ENCODE data around the gene SPANXN5.
"Not testable (repeated sequence)": the region's sequence is repeated elsewhere in the genome, so short reads cannot be mapped to it uniquely, and the experiment has no call there.

Gene SPANXN5

GRCh38 chrX:52797327-52797726 is at the start of gene SPANXN5:
SPANXN5 (minus strand) TSS chrX:52797427; CDS start chrX:52797348, 79 bp downstream.
- DNase-seq = not testable (repeated sequence)

GRCh38 chrX:52843619-52844018 is 46.4 kb upstream of the SPANXN5 start:
- DNase-seq = not testable (repeated sequence)

- DNase-seq = no peak
Observed at GRCh38 chrX:52839137-52839536, 41.9 kb upstream of the SPANXN5 start.

GRCh38 chrX:52830551-52830950 is 33.3 kb upstream of the SPANXN5 start:
- no peak for DNase-seq

- no peak for DNase-seq
Observed at GRCh38 chrX:52824608-52825007, 27.4 kb upstream of the SPANXN5 start.

GRCh38 chrX:52821079-52821760 is 24.0 kb upstream of the SPANXN5 start:
- no peak for DNase-seq

- no peak for DNase-seq
Observed at GRCh38 chrX:52819788-52820187, 22.6 kb upstream of the SPANXN5 start.

GRCh38 chrX:52811065-52811625 is 13.9 kb upstream of the SPANXN5 start, which contains the start of gene XAGE5:
XAGE5 (plus strand) TSS chrX:52811287; CDS start chrX:52812567, 1,280 bp downstream.
- DNase-seq = no peak

GRCh38 chrX:52804876-52805275 is 7.6 kb upstream of the SPANXN5 start:
- DNase-seq = not testable (repeated sequence)

- not testable (repeated sequence) for DNase-seq
Observed at GRCh38 chrX:52773504-52773903, 23.7 kb downstream of the SPANXN5 start.

- not testable (repeated sequence) for DNase-seq
Observed at GRCh38 chrX:52765983-52766382, 31.2 kb downstream of the SPANXN5 start.

- DNase-seq = not testable (repeated sequence)
Observed at GRCh38 chrX:52750952-52751351, 46.3 kb downstream of the SPANXN5 start, which contains the start of gene SSX2B. SSX2B (plus strand) TSS chrX:52751252; CDS start chrX:52752681, 1,429 bp downstream.
